NB4 (cell line): ENCODE data around the gene ATP11C.
"Not testable (repeated sequence)": the region's sequence is repeated elsewhere in the genome, so short reads cannot be mapped to it uniquely, and the experiment has no call there.

ENCODE experiments used
- DNase-seq: peaks from one replicate; pipeline ENCODE4 v3.0.0; 2010; ENCODE audit warnings: low read depth
- H3K4me3 ChIP-seq: one replicate; pipeline ENCODE4 v1.5.1; 2011; ENCODE audit warnings: mild to moderate bottlenecking, low read depth, low read length, moderate library complexity
- MAX ChIP-seq: IDR thresholded peaks from 2 replicates; pipeline ENCODE4 v1.6.1; 2011; ENCODE audit warnings: low read depth, low read length
- MYC ChIP-seq: IDR thresholded peaks from 2 replicates; pipeline ENCODE4 v1.6.1; 2011; ENCODE audit warnings: low read depth, low read length
- POLR2A ChIP-seq: IDR thresholded peaks from 2 replicates; pipeline ENCODE4 v1.6.1; 2011; ENCODE audit warnings: mild to moderate bottlenecking; ENCODE audit not compliant: insufficient read length; ENCODE audit errors: extremely low read depth
- TF ChIP-seq, protein P1 (sequence below): IDR thresholded peaks from one replicate; pipeline ENCODE4 v1.5.1; 2012; ENCODE audit warnings: low read depth, low read length

Gene ATP11C

DNA sequence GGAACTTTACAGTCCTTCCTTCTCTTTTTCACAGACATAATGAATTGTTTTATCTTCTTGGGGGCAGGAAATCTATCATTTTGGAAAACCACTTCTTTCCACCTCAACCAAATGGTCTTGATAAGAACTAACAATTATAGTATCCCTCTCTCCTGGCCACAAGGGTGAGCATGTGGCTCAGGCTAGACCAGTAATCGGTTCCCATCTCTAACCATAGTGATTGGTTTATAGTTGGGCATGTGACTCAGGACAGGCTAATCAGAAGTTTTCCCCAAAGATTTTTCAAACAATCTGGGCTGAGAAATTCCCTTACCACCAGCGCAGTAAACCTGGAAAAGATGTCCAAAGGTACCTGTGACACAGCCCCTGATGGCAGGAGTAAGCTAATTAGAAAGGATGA lies 36.4 kb upstream of the ATP11C start:
- no peak for DNase-seq
- no peak overlapping the region for H3K4me3 ChIP-seq
- TF ChIP-seq MYC (no peak), MAX (no peak)

- TF ChIP-seq MYC (no peak), MAX (no peak)
- DNase-seq: no peak
- no peak overlapping the region for H3K4me3 ChIP-seq
These were observed 34.9 kb upstream of the ATP11C start for GRCh38 chrX:139967750-139968149.

DNA sequence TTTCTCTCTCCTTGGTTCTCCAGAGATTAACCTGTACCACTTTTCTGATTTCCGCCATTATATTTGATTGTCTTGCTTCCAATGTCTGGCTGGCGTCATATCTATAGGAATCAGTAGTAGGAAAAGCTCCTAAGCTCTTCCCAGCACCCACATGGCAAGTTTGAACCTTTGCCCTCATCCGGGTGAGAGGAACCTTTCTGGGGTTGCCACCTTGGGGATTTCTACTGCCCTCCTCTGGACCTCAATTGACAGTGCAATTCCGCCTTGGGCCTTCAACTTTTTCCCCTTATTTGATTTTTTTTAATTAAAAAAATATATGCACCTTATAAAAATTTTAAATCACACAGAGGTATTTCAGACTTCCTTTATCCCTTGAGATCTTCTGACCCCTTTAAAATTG lies 34.4 kb upstream of the ATP11C start:
- TF ChIP-seq POLR2A: no peak
- TF ChIP-seq, protein P1, sequence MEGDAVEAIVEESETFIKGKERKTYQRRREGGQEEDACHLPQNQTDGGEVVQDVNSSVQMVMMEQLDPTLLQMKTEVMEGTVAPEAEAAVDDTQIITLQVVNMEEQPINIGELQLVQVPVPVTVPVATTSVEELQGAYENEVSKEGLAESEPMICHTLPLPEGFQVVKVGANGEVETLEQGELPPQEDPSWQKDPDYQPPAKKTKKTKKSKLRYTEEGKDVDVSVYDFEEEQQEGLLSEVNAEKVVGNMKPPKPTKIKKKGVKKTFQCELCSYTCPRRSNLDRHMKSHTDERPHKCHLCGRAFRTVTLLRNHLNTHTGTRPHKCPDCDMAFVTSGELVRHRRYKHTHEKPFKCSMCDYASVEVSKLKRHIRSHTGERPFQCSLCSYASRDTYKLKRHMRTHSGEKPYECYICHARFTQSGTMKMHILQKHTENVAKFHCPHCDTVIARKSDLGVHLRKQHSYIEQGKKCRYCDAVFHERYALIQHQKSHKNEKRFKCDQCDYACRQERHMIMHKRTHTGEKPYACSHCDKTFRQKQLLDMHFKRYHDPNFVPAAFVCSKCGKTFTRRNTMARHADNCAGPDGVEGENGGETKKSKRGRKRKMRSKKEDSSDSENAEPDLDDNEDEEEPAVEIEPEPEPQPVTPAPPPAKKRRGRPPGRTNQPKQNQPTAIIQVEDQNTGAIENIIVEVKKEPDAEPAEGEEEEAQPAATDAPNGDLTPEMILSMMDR: peak; percentile 27
- DNase-seq: peak; percentile 11

DNA sequence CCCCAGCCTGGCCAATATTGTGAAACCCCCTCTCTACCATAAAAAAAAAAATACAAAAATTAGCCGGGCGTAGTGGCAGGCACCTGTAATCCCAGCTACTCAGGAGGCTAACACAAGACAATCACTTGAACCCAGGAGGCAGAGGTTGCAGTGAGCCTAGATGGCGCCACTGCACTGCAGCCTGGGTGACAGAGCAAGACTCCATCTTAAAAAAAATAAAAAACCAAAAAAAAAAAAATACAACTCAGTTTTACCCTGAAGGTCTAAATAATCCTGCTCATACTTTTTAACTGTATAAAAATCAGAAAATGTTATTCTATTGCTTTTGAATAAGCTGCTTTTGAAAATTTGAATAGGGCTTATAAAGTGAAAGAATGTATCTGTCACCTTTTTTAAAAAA lies 33.3 kb upstream of the ATP11C start:
- TF ChIP-seq, protein P1: peak; percentile 30
- DNase-seq, H3K4me3 ChIP-seq: not testable (repeated sequence)

More for the DNA sequence above, 34.4 kb upstream of the ATP11C start:
- H3K4me3 ChIP-seq: no peak overlapping the region

GRCh38 chrX:139965421-139965820 lies 32.6 kb upstream of the ATP11C start, which contains the start of gene CXorf66:
Gene CXorf66 (minus strand): TSS chrX:139965521. CDS start chrX:139965496, 25 bp downstream.
- TF ChIP-seq, protein P1: no peak
- TF ChIP-seq MAX: no peak
- no peak for TF ChIP-seq POLR2A
- TF ChIP-seq MYC: no peak
- H3K4me3 ChIP-seq: no peak within 1 kb of the TSS
- no peak for DNase-seq

GRCh38 chrX:139961091-139961490 lies 28.2 kb upstream of the ATP11C start:
- DNase-seq, H3K4me3 ChIP-seq: not testable (repeated sequence)

DNA sequence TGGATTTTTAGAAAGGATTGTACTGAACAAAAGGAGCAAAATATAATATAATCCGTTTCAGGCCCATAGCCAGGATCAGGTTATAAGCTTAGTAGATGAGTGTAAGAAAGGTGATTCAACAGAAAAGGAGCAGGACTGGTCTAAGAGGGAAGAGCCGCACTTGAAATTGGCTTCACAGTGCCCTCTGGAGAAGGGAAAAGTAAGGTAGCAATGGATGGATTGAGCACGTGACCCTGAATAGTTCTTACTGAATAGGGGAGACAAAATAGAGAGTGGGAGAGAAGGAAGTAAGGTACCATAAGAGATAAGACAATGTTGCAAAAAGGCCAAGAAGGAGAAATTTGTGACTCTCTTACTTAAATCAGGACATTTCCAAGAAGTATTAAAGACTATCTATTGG lies 16.9 kb upstream of the ATP11C start:
- DNase-seq: no peak
- TF ChIP-seq, protein P1: no peak
- no peak for TF ChIP-seq POLR2A
- TF ChIP-seq MAX: no peak
- no peak for TF ChIP-seq MYC
- H3K4me3 ChIP-seq: no peak overlapping the region

DNA sequence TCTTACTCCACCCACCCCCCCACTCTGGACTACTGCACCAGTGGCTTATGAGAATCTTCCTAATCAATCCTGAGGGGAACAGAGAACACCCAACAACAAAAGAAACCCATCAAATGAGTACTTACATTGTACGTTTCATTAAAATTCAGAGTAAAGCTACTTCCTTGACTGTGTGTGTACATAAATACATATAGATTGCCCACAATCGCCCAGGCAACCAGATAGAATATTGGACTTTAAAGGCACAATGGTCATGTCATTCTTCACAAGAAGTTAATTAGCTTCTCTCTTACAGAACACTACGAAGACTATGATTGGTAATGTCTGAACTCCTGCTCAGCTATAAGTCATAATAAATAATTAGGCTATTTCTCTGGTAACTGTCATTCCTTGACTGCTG lies 12.2 kb upstream of the ATP11C start:
- no peak overlapping the region for H3K4me3 ChIP-seq
- TF ChIP-seq POLR2A (no peak), MAX (no peak), MYC (no peak)
- TF ChIP-seq, protein P1: no peak
- DNase-seq: no peak
